Kidney capillary endothelial cell (primary cell): ENCODE results near the gene CFAP100.

Experiments
- DNase-seq: peaks from one replicate; pipeline ENCODE4 v3.0.0-alpha.2; 2018; ENCODE audit warnings: low spot score

CFAP100 gene

GRCh38 chr3:126442094-126442855 is 47.6 kb downstream of the CFAP100 start:
- no peak for DNase-seq

GRCh38 chr3:126442856-126443242 is 48.1 kb downstream of the CFAP100 start:
- DNase-seq: no peak

- no peak for DNase-seq
These were observed 50.8 kb downstream of the CFAP100 start for GRCh38 chr3:126445506-126445905.

- DNase-seq: no peak
These were observed 51.6 kb downstream of the CFAP100 start for GRCh38 chr3:126446301-126446700.

GRCh38 chr3:126446791-126447190 is 52.1 kb downstream of the CFAP100 start:
- no peak for DNase-seq

GRCh38 chr3:126447456-126448106 is 52.9 kb downstream of the CFAP100 start:
- DNase-seq: no peak

- DNase-seq: no peak
These were observed 53.6 kb downstream of the CFAP100 start for GRCh38 chr3:126448136-126448892.

- DNase-seq: no peak
These were observed 54.1 kb downstream of the CFAP100 start for GRCh38 chr3:126448893-126449180.

- DNase-seq: no peak
These were observed 54.9 kb downstream of the CFAP100 start for GRCh38 chr3:126449621-126450051.

GRCh38 chr3:126450219-126450618 is 55.5 kb downstream of the CFAP100 start:
- DNase-seq: no peak

- DNase-seq: no peak
These were observed 56.0 kb downstream of the CFAP100 start for GRCh38 chr3:126450744-126451143.

GRCh38 chr3:126451511-126451910 is 56.8 kb downstream of the CFAP100 start:
- DNase-seq: no peak

- no peak for DNase-seq
These were observed 57.5 kb downstream of the CFAP100 start for GRCh38 chr3:126452213-126452612.

GRCh38 chr3:126454025-126454424 is 59.3 kb downstream of the CFAP100 start:
- no peak for DNase-seq

- no peak for DNase-seq
These were observed 59.9 kb downstream of the CFAP100 start for GRCh38 chr3:126454437-126455198.

GRCh38 chr3:126456211-126456610 is 61.5 kb downstream of the CFAP100 start:
- no peak for DNase-seq

GRCh38 chr3:126456766-126457388 is 62.2 kb downstream of the CFAP100 start:
- no peak for DNase-seq

GRCh38 chr3:126459111-126459762 is 64.5 kb downstream of the CFAP100 start:
- DNase-seq: no peak

GRCh38 chr3:126459763-126460127 is 65.0 kb downstream of the CFAP100 start:
- DNase-seq: no peak

GRCh38 chr3:126460381-126460780 is 65.7 kb downstream of the CFAP100 start:
- no peak for DNase-seq

- no peak for DNase-seq
These were observed 66.9 kb downstream of the CFAP100 start for GRCh38 chr3:126461450-126462070.
